ENCODE results near the gene SH3BP2. TPM values are rescaled to one million over a fixed set of nuclear protein-coding genes. Genes with fewer than 3 reads are reported as not detected.

Gene SH3BP2
- total RNA-seq, 1 experiment from 2014 or later, result 17.4 TPM

GRCh38 chr4:2781911-2782310, 11.0 kb upstream of the SH3BP2 start:
- H3K4me3 ChIP-seq (ENCODE audit: low read length), result no peak overlapping the region
- H3K79me2 ChIP-seq (ENCODE audit: low read length), result no peaks in the 10 kb centered on the region
- intact Hi-C loops (cut with micrococcal nuclease), result no loop called here
- DNase-seq (no peak), ATAC-seq (no peak)
- no peak overlapping the region for H3K9ac ChIP-seq (ENCODE audit: low read length)
- BruUV-seq (replicated peaks), result no TSS peak
- H3F3A ChIP-seq (ENCODE audit: low read length, unreplicated experiment), result no peaks in the 10 kb centered on the region
- H3K27ac ChIP-seq (ENCODE audit: low read length), result no peak overlapping the region
- no peak overlapping the region for H2AFZ ChIP-seq (ENCODE audit: low read length)
- H3K4me2 ChIP-seq (ENCODE audit: low read length), result no peak overlapping the region
- H3K27me3 ChIP-seq (ENCODE audit: low read length), result no peaks in the 10 kb centered on the region
- no peaks in the 10 kb centered on the region for H3K4me1 ChIP-seq (ENCODE audit: insufficient read depth, low read length)
- H3K9me3 ChIP-seq (ENCODE audit: low read length), result no peaks in the 10 kb centered on the region
- CTCF ChIA-PET, result no interaction called here
- POLR2A ChIA-PET (ENCODE audit: unreplicated experiment), result no interaction called here
- TF ChIP-seq EZH2 (IDR thresholded peaks at IDR 0.05; ENCODE audit: low read length, unreplicated experiment) (no peak), EZH2phosphoT487 (IDR thresholded peaks at IDR 0.05; ENCODE audit: borderline replicate concordance, low read length) (no peak)
- TF ChIP-seq, protein P1, sequence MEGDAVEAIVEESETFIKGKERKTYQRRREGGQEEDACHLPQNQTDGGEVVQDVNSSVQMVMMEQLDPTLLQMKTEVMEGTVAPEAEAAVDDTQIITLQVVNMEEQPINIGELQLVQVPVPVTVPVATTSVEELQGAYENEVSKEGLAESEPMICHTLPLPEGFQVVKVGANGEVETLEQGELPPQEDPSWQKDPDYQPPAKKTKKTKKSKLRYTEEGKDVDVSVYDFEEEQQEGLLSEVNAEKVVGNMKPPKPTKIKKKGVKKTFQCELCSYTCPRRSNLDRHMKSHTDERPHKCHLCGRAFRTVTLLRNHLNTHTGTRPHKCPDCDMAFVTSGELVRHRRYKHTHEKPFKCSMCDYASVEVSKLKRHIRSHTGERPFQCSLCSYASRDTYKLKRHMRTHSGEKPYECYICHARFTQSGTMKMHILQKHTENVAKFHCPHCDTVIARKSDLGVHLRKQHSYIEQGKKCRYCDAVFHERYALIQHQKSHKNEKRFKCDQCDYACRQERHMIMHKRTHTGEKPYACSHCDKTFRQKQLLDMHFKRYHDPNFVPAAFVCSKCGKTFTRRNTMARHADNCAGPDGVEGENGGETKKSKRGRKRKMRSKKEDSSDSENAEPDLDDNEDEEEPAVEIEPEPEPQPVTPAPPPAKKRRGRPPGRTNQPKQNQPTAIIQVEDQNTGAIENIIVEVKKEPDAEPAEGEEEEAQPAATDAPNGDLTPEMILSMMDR (conservative IDR thresholded peaks at IDR 0.05; ENCODE audit: low read depth, low read length), result no peak
- H4K20me1 ChIP-seq (ENCODE audit: low read length), result no peaks in the 10 kb centered on the region
- no peaks in the 10 kb centered on the region for H3K36me3 ChIP-seq (ENCODE audit: low read depth, low read length)
- H3K9me2 ChIP-seq (replicated peaks; ENCODE audit: low read length), result no peaks in the 10 kb centered on the region

DNA sequence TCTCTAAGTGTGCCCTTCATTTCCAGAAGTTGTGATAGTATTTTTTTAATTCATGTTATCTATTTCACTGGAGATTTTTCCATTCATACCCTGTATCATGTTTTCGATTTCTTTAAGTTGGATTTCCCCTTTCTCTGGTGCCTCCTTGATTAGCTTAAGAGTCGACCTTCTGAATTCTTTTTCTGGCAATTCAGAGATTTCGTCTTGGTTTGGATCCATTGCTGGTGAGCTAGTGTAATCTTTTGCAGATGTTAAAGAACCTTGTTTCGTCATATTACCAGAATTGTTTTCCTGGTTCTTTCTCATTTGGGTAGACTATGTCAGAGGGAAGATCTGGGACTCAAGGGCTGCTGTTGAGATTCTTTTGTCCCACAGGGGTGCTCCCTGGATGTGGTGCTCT, 9.1 kb upstream of the SH3BP2 start:
- ChIA-PET POLR2A (ENCODE audit: unreplicated experiment) (no interaction called here), CTCF (no interaction called here)
- Histone ChIP-seq H3K27me3 (ENCODE audit: low read length) (no peaks in the 10 kb centered on the region), H3K36me3 (ENCODE audit: low read depth, low read length) (no peaks in the 10 kb centered on the region), H4K20me1 (ENCODE audit: low read length) (no peaks in the 10 kb centered on the region), H3K79me2 (ENCODE audit: low read length) (no peaks in the 10 kb centered on the region), H3K9ac (ENCODE audit: low read length) (no peak overlapping the region), H3K27ac (ENCODE audit: low read length) (no peak overlapping the region), H2AFZ (ENCODE audit: low read length) (no peak overlapping the region), H3F3A (ENCODE audit: low read length, unreplicated experiment) (no peaks in the 10 kb centered on the region), H3K9me2 (replicated peaks; ENCODE audit: low read length) (no peaks in the 10 kb centered on the region), H3K9me3 (ENCODE audit: low read length) (no peaks in the 10 kb centered on the region), H3K4me1 (ENCODE audit: insufficient read depth, low read length) (no peaks in the 10 kb centered on the region), H3K4me2 (ENCODE audit: low read length) (no peak overlapping the region), H3K4me3 (ENCODE audit: low read length) (no peak overlapping the region)
- no TSS peak for BruUV-seq (replicated peaks)
- intact Hi-C loops (cut with micrococcal nuclease), result no loop called here
- DNase-seq (no peak), ATAC-seq (no peak)
- TF ChIP-seq, protein P1 (conservative IDR thresholded peaks at IDR 0.05; ENCODE audit: low read depth, low read length), result no peak
- no peak for TF ChIP-seq EZH2phosphoT487 (IDR thresholded peaks at IDR 0.05; ENCODE audit: borderline replicate concordance, low read length)

- no peak for TF ChIP-seq EZH2phosphoT487 (IDR thresholded peaks at IDR 0.05; ENCODE audit: borderline replicate concordance, low read length)
- no peak for DNase-seq
- Histone ChIP-seq H4K20me1 (ENCODE audit: low read length) (no peaks in the 10 kb centered on the region), H3K4me3 (ENCODE audit: low read length) (no peak overlapping the region), H3F3A (ENCODE audit: low read length, unreplicated experiment) (no peaks in the 10 kb centered on the region), H3K4me1 (ENCODE audit: insufficient read depth, low read length) (no peaks in the 10 kb centered on the region), H3K27ac (ENCODE audit: low read length) (no peak overlapping the region), H3K79me2 (ENCODE audit: low read length) (no peaks in the 10 kb centered on the region), H3K9me2 (replicated peaks; ENCODE audit: low read length) (no peaks in the 10 kb centered on the region), H3K4me2 (ENCODE audit: low read length) (no peak overlapping the region), H3K9ac (ENCODE audit: low read length) (no peak overlapping the region), H2AFZ (ENCODE audit: low read length) (no peak overlapping the region), H3K27me3 (ENCODE audit: low read length) (no peaks in the 10 kb centered on the region), H3K36me3 (ENCODE audit: low read depth, low read length) (no peaks in the 10 kb centered on the region), H3K9me3 (ENCODE audit: low read length) (no peaks in the 10 kb centered on the region)
- CTCF ChIA-PET, result no interaction called here
- no TSS peak for BruUV-seq (replicated peaks)
- POLR2A ChIA-PET (ENCODE audit: unreplicated experiment), result interaction anchor here (0.7 kb wide), 1 partner anchor 94 kb away, joined by 3 read pairs; no protein-coding TSS in a partner anchor
- ATAC-seq, result no peak
- intact Hi-C loops (cut with micrococcal nuclease), result no loop called here
These were observed 7.3 kb upstream of the SH3BP2 start for GRCh38 chr4:2785613-2786012.

Data from PC-3 (cell line).